Parathyroid adenoma (tissue), 2 donors: Measurements from ENCODE around the gene E2F8.

Experiments
- H2AFZ ChIP-seq: fragments of 300-600 bp; sonication (generic); one replicate; pipeline ENCODE4 v1.7.0; 2017; ENCODE audit warnings: antibody characterized with exemption, mild to moderate bottlenecking
- H3K27ac ChIP-seq: fragments of 300-600 bp; sonication (generic); one replicate; pipeline ENCODE4 v1.7.0; 2017
- H3K27me3 ChIP-seq: fragments of 300-600 bp; sonication (generic); one replicate; pipeline ENCODE4 v1.7.0; 2017; ENCODE audit warnings: low read length; ENCODE audit not compliant: control insufficient read depth, insufficient read depth
- H3K36me3 ChIP-seq: fragments of 300-600 bp; sonication (generic); one replicate; pipeline ENCODE4 v1.7.0; 2017; ENCODE audit warnings: low read length; ENCODE audit not compliant: control insufficient read depth, insufficient read depth
- H3K4me1 ChIP-seq: fragments of 300-600 bp; sonication (generic); one replicate; pipeline ENCODE4 v1.7.0; 2017; ENCODE audit warnings: control low read depth
- H3K4me2 ChIP-seq: fragments of 300-600 bp; sonication (generic); one replicate; pipeline ENCODE4 v1.7.0; 2017; ENCODE audit warnings: low read length
- H3K4me3 ChIP-seq: fragments of 300-600 bp; sonication (generic); one replicate; pipeline ENCODE4 v1.7.0; 2017; ENCODE audit warnings: low read depth, low read length
- H3K79me2 ChIP-seq: fragments of 300-600 bp; sonication (generic); one replicate; pipeline ENCODE4 v1.7.0; 2017; ENCODE audit warnings: control low read depth
- H3K9ac ChIP-seq: fragments of 300-600 bp; sonication (generic); one replicate; pipeline ENCODE4 v1.7.0; 2017; ENCODE audit warnings: mild to moderate bottlenecking
- H3K9me3 ChIP-seq: fragments of 300-600 bp; sonication (generic); one replicate; pipeline ENCODE4 v1.7.0; 2017; ENCODE audit warnings: low read length; ENCODE audit not compliant: control insufficient read depth
- CTCF ChIP-seq: fragments of 300-600 bp; sonication (generic); IDR thresholded peaks from one replicate; pipeline ENCODE4 v1.7.0; 2017; ENCODE audit warnings: antibody characterized with exemption, mild to moderate bottlenecking
- donor health status: primary hyperparathyroidism.

The E2F8 gene

GRCh38 chr11:19181531-19182261 lies 59.0 kb downstream of the E2F8 start:
- TF ChIP-seq CTCF = no peak
- H3K27me3 ChIP-seq = no peaks in the 10 kb centered on the region
- no peak overlapping the region for H3K4me2 ChIP-seq
- no peak overlapping the region for H3K4me3 ChIP-seq
- H3K79me2 ChIP-seq = no peaks in the 10 kb centered on the region
- no peak overlapping the region for H3K27ac ChIP-seq
- H3K9ac ChIP-seq = no peak overlapping the region
- no peaks in the 10 kb centered on the region for H3K4me1 ChIP-seq
- H3K9me3 ChIP-seq = no peaks in the 10 kb centered on the region
- H3K36me3 ChIP-seq = no peaks in the 10 kb centered on the region
- H2AFZ ChIP-seq = no peak overlapping the region

DNA sequence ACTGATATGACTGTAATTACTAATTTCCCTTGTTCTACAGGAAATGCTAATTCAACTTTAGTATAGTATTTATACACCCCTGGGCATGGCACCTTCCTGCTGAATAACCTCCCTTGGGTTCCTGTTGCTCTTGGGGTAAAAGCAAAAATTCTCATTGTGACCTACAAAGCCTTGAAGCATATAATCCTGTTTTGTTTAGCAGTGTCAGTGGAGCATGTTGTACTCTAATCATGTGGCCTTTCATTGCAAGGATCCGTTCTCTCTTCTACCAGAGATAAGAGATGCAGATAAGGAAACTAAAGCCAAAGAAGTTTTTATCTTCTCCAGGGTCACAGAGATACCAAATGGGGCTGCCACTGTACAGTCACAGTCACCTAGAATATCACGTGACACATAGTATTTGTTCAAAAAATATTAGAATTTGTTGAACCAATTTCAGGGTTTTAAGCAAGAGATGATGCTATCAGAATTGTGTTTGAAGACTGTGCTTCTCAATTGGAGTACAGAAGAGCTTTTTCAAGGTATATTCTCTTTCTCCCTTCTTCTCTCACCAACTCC lies 64.0 kb downstream of the E2F8 start:
- no peaks in the 10 kb centered on the region for H3K9me3 ChIP-seq
- no peaks in the 10 kb centered on the region for H3K36me3 ChIP-seq
- no peak overlapping the region for H3K4me3 ChIP-seq
- no peak overlapping the region for H2AFZ ChIP-seq
- H3K27ac ChIP-seq = no peak overlapping the region
- H3K79me2 ChIP-seq = no peaks in the 10 kb centered on the region
- H3K4me2 ChIP-seq = no peak overlapping the region
- no peak overlapping the region for H3K9ac ChIP-seq
- H3K4me1 ChIP-seq = no peaks in the 10 kb centered on the region
- no peaks in the 10 kb centered on the region for H3K27me3 ChIP-seq
- TF ChIP-seq CTCF = no peak
